Measurements from ENCODE around the gene POLR2B. TPM values are rescaled to one million over a fixed set of nuclear protein-coding genes. Genes with fewer than 3 reads are reported as not detected.

Gene POLR2B
- 140 and 161 TPM in 2 replicates for total RNA-seq

DNA sequence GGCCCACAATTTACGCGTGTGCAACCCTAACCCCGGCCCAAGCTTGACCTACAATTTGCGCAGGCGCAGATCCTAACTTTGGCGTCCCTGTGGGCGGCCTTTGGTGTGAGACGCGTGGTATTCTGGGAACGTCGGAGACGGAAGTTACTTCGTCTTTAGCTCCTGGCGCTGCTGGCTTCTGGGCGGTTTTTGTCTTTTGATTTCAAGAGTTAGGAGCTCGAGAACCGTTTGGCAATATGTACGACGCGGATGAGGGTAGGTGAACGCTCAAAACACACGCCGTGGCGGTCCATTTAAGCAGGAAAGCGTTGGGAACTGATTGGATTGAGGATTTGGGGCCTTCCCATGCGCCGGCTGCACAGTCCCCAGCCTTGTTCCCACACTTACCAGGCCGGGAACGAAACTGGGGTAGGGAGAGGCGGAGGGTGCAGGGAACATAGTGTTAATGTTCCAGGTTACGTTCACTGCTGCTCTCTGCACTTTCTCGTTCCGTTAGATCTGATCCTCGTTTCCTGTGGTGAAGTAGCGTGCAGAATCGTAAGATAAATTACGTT lies at the start of gene POLR2B:
TSS of gene POLR2B (plus strand) at position 147 of the 554 bp plus-strand sequence. CDS start at position 237, 90 bp downstream.

GRCh38 chr4:56977321-56978012 lies 1.2 kb upstream of the POLR2B start, which contains the start of gene NOA1:
Gene NOA1 (minus strand): TSS chr4:56977606. CDS start chr4:56977585, 21 bp downstream.

Other genes starting within 250 kb of the POLR2B start
- not detected in 2 replicates for gene SPINK2, start 157.2 kb upstream of the POLR2B start, total RNA-seq
- 34.0 and 35.9 TPM in 2 replicates for gene REST, start 71.0 kb upstream of the POLR2B start, total RNA-seq
- 15.1 and 19.7 TPM in 2 replicates for gene NOA1, start 1.3 kb upstream of the POLR2B start, total RNA-seq
- gene IGFBP7, start 131.5 kb downstream of the POLR2B start, total RNA-seq = 70.4 and 336 TPM in 2 replicates